ENCODE results near the gene CCDC51. TPM values are rescaled to one million over a fixed set of nuclear protein-coding genes. Genes with fewer than 3 reads are reported as not detected.

The CCDC51 gene
- total and polyA plus RNA-seq, 9 of the 15 experiments (the other 6 are each of a cell fraction or from before 2014, with no cell fraction given), result 6.5 to 18.6 (median 15.7) TPM

DNA sequence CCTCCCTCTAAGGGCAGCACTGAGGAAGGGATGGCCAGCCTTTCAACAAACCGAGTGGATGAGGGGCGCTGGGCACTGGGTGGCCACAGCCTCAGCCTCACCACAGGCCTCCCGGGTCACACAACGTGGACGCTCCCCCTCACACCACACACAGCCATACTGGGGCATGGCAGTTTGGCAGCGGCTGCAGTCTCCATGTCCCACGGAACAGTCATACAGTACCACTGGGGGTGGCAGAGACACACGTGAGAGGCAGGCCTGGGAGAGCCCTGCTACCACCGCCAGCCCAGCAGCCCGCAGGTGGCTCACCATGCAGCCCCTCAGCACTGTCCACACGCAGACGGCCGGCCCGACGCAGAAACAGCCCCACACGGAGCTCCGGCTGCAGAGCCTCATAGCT lies 21.8 kb downstream of the CCDC51 start (continued):
- TF ChIP-seq MGA (IDR thresholded peaks at IDR 0.05), result no peak
- TF ChIP-seq ZZZ3 (IDR thresholded peaks at IDR 0.05), result no peak
- no peak for TF ChIP-seq PTTG1 (tag; IDR thresholded peaks at IDR 0.05; ENCODE audit: low read depth)
- no peak for TF ChIP-seq COPS2 (conservative IDR thresholded peaks at IDR 0.05)
- no peak for TF ChIP-seq KAT8 (IDR thresholded peaks at IDR 0.05; ENCODE audit: low read depth)
- TF ChIP-seq POLR2A (conservative IDR thresholded peaks at IDR 0.05), result no peak
- TF ChIP-seq, protein P1, sequence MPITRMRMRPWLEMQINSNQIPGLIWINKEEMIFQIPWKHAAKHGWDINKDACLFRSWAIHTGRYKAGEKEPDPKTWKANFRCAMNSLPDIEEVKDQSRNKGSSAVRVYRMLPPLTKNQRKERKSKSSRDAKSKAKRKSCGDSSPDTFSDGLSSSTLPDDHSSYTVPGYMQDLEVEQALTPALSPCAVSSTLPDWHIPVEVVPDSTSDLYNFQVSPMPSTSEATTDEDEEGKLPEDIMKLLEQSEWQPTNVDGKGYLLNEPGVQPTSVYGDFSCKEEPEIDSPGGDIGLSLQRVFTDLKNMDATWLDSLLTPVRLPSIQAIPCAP (CRISPR knock-in tag; IDR thresholded peaks at IDR 0.05; ENCODE audit: borderline replicate concordance), result no peak

Measured in K562 (cell line).